Panc1 (cell line): ENCODE results near the gene OSBP2. TPM values are rescaled to one million over a fixed set of nuclear protein-coding genes. Genes with fewer than 3 reads are reported as not detected.

Experiments
- ATAC-seq: fragments of 200-7000 bp; cut with Tn5 transposase; 2 replicates; pipeline ENCODE4 v1.9.1; 2020; ENCODE audit warnings: mild to moderate bottlenecking, moderate library complexity
- BruUV-seq: library from RNA; stranded (reverse); fragments of 400-500 nt; replicated peaks from 2 replicates; lab custom pipeline; 2021; lab: Mats Ljungman, UMichigan
- CTCF ChIA-PET: fragments of 300-600 bp; sonication (Branson Sonifier 250); formaldehyde crosslinking; loops from one replicate; lab custom pipeline; 2022; ENCODE audit warnings: antibody characterized with exemption; lab: Charles Lee
- POLR2A ChIA-PET: fragments of 300-600 bp; sonication (Branson Sonifier 250); formaldehyde crosslinking; loops from one replicate; lab custom pipeline; 2022; ENCODE audit warnings: antibody characterized with exemption; lab: Charles Lee
- DNase-seq: peaks from one replicate; pipeline ENCODE4 v3.0.0-alpha.2; 2010; ENCODE audit warnings: low read depth, low spot score
- H3K27ac ChIP-seq: 2 replicates; pipeline ENCODE4 v1.5.1; 2011; ENCODE audit warnings: mild to moderate bottlenecking, low read length, inconsistent platforms
- H3K27me3 ChIP-seq: fragments of 200-500 bp; sonication (Bioruptor generic); 2 replicates; pipeline ENCODE4 v1.6.0; 2014; ENCODE audit warnings: low read length, inconsistent platforms; ENCODE audit not compliant: control insufficient read depth, insufficient read depth
- H3K36me3 ChIP-seq: fragments of 200-500 bp; sonication (Bioruptor generic); 2 replicates; pipeline ENCODE4 v1.5.1; 2014; ENCODE audit warnings: inconsistent platforms, mild to moderate bottlenecking, low read length, moderate library complexity; ENCODE audit not compliant: control insufficient read depth, insufficient read depth
- H3K4me1 ChIP-seq: 2 replicates; pipeline ENCODE4 v1.5.1; 2011; ENCODE audit warnings: inconsistent platforms, mild to moderate bottlenecking, low read length, moderate library complexity; ENCODE audit not compliant: control insufficient read depth, insufficient read depth
- H3K4me3 ChIP-seq, 2 experiments: 2 replicates each; pipeline ENCODE4 v1.5.1; 2011 to 2012; ENCODE audit warnings: low read depth in 2 of 2, low read length in 2 of 2, mild to moderate bottlenecking in 2 of 2, inconsistent platforms in 1 of 2, moderate library complexity in 1 of 2
- H3K9me3 ChIP-seq: fragments of 200-500 bp; sonication (Bioruptor generic); 2 replicates; pipeline ENCODE4 v1.5.1; 2014; ENCODE audit warnings: low read depth, mild to moderate bottlenecking, inconsistent platforms, low read length, moderate library complexity; ENCODE audit not compliant: control insufficient read depth, insufficient read depth
- POLR2AphosphoS5 ChIP-seq: IDR thresholded peaks from 2 replicates; pipeline ENCODE4 v1.6.1; 2012; ENCODE audit warnings: mild to moderate bottlenecking, low read depth, low read length, moderate library complexity
- SIN3A ChIP-seq: IDR thresholded peaks from 2 replicates; pipeline ENCODE4 v1.6.1; 2012; ENCODE audit warnings: low read depth, mild to moderate bottlenecking, low read length, moderate library complexity, borderline replicate concordance; ENCODE audit not compliant: insufficient read depth
- TCF7L2 ChIP-seq: IDR thresholded peaks from 2 replicates; pipeline ENCODE4 v1.6.1; 2011; ENCODE audit warnings: mild to moderate bottlenecking, low read depth, low read length, inconsistent platforms
- in situ Hi-C: cut with HindIII; loops from 2 replicates; pipeline ENCODE4 v1.10.0; 2016; ENCODE audit warnings: low sequenced_read_pairs, low pct_unique_long_range_greater_than_20kb
- intact Hi-C: fragments of 100-400 bp; cut with micrococcal nuclease; formaldehyde crosslinking; loops from one replicate; pipeline ENCODE4 v1.10.0; 2022; ENCODE audit not compliant: unreplicated experiment
- total RNA-seq: library from RNA; stranded (reverse); gene quantifications from one replicate; pipeline ENCODE4 v1.2.1, GENCODE V29; 2021; ENCODE audit not compliant: unreplicated experiment
- TF ChIP-seq, protein P1 (sequence below): fragments of 450-650 bp; IDR thresholded peaks from 2 replicates; pipeline ENCODE4 v1.5.1; 2017; ENCODE audit warnings: mild to moderate bottlenecking
- TF ChIP-seq, protein P2 (sequence below), 2 experiments: IDR thresholded peaks; 2 replicates each; pipeline ENCODE4 v1.6.1; 2011 to 2012; ENCODE audit warnings: low read depth in 2 of 2, control low read depth in 1 of 2, low read length in 1 of 2, mild to moderate bottlenecking in 1 of 2, moderate library complexity in 1 of 2; ENCODE audit not compliant: insufficient read depth in 1 of 2

The OSBP2 gene
- total RNA-seq, 1 experiment from 2014 or later, result 4.7 TPM

DNA sequence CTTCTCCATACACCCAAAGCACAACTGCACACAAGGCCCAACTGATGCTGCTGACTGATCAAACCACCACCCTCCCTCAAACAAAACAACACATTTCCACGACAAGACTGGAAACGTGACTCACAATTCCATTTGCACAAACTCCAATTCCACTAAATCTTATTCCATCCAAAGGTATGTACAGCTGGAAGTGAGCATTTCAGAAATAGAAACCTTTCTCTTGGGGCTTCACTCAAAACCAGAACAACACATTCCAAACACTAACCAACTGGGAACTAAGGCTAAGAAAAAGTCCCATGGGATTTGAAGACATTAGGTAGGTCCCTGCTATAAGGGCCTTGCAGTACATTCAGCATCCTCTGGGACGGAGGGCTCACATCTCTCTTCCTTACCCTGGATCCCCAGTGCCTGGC lies 254.3 kb downstream of the OSBP2 start:
- no peaks in the 10 kb centered on the region for H3K9me3 ChIP-seq
- intact Hi-C loops (loop anchor here (5.0 kb wide), 1 partner anchor 133 kb away; the partner anchor contains the start of gene SMTN), in situ Hi-C loops (no loop called here)
- TF ChIP-seq, protein P1, sequence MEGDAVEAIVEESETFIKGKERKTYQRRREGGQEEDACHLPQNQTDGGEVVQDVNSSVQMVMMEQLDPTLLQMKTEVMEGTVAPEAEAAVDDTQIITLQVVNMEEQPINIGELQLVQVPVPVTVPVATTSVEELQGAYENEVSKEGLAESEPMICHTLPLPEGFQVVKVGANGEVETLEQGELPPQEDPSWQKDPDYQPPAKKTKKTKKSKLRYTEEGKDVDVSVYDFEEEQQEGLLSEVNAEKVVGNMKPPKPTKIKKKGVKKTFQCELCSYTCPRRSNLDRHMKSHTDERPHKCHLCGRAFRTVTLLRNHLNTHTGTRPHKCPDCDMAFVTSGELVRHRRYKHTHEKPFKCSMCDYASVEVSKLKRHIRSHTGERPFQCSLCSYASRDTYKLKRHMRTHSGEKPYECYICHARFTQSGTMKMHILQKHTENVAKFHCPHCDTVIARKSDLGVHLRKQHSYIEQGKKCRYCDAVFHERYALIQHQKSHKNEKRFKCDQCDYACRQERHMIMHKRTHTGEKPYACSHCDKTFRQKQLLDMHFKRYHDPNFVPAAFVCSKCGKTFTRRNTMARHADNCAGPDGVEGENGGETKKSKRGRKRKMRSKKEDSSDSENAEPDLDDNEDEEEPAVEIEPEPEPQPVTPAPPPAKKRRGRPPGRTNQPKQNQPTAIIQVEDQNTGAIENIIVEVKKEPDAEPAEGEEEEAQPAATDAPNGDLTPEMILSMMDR, result no peak
- TF ChIP-seq POLR2AphosphoS5, result no peak
- TF ChIP-seq SIN3A, result no peak
- TF ChIP-seq, protein P2, sequence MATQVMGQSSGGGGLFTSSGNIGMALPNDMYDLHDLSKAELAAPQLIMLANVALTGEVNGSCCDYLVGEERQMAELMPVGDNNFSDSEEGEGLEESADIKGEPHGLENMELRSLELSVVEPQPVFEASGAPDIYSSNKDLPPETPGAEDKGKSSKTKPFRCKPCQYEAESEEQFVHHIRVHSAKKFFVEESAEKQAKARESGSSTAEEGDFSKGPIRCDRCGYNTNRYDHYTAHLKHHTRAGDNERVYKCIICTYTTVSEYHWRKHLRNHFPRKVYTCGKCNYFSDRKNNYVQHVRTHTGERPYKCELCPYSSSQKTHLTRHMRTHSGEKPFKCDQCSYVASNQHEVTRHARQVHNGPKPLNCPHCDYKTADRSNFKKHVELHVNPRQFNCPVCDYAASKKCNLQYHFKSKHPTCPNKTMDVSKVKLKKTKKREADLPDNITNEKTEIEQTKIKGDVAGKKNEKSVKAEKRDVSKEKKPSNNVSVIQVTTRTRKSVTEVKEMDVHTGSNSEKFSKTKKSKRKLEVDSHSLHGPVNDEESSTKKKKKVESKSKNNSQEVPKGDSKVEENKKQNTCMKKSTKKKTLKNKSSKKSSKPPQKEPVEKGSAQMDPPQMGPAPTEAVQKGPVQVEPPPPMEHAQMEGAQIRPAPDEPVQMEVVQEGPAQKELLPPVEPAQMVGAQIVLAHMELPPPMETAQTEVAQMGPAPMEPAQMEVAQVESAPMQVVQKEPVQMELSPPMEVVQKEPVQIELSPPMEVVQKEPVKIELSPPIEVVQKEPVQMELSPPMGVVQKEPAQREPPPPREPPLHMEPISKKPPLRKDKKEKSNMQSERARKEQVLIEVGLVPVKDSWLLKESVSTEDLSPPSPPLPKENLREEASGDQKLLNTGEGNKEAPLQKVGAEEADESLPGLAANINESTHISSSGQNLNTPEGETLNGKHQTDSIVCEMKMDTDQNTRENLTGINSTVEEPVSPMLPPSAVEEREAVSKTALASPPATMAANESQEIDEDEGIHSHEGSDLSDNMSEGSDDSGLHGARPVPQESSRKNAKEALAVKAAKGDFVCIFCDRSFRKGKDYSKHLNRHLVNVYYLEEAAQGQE (IDR thresholded peaks at IDR 0.05; ENCODE audit: insufficient read depth in 1 of 2, low read depth in 2 of 2, low read length in 1 of 2), result no peak
- TF ChIP-seq TCF7L2, result no peak
- ChIA-PET CTCF (no interaction called here), POLR2A (no interaction called here)
- H3K27ac ChIP-seq, result no peak overlapping the region
- no peak for ATAC-seq
- peaks cover 13% of the 10 kb centered on the region for H3K36me3 ChIP-seq
- no TSS peak for BruUV-seq
- H3K27me3 ChIP-seq, result no peaks in the 10 kb centered on the region
- H3K4me1 ChIP-seq, result no peaks in the 10 kb centered on the region
- no peak for DNase-seq
- no peak overlapping the region for H3K4me3 ChIP-seq

DNA sequence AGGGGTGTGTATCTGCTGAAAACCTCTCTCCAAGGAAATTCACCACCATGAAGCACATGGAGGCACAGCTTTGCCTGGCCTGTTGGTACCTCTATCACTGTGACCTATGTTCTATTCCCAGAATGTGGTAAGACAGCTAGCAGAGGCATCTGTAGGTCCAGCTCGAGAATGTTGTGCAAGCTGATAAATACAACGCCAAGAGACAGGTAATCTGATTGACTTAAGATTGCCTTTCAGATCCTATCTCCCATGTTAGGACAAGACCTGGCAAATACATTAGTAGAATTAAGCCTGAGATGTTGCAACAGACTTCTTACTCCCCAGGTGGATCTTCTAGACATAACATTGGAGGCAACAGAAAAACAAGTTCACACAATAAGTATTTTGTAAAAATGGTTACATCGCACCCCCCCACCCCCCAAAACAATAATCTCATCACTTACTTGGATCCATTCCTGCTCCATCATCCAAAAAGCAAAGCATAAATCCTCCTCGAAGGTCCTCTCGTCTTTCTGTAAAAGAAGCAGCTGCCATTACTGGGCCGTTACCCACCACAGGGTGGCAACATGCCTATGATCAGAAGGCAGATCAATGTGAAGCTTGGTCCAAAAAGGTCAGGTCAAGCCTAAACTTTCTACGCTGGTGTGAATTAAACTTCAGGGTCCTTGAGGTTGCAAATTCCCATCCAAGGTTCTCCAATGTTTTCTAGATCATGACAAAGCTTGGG lies 255.4 kb downstream of the OSBP2 start:
- TF ChIP-seq, protein P1, result 0 out of 2 replicates have a peak, but pooled peaks have one; percentile 13
- no peak for TF ChIP-seq POLR2AphosphoS5
- H3K4me3 ChIP-seq, result no peak overlapping the region
- CTCF ChIA-PET, result interaction anchor here (0.6 kb wide), 1 partner anchor 12 kb away, joined by 5 read pairs; no protein-coding TSS in a partner anchor
- intact Hi-C loops, result loop anchor here (5.0 kb wide), 1 partner anchor 132 kb away; the partner anchor contains the start of gene SMTN
- no peak for DNase-seq
- no TSS peak for BruUV-seq
- peaks cover 16% of the 10 kb centered on the region for H3K36me3 ChIP-seq
- no peaks in the 10 kb centered on the region for H3K9me3 ChIP-seq
- in situ Hi-C loops, result no loop called here
- no peaks in the 10 kb centered on the region for H3K4me1 ChIP-seq
- H3K27me3 ChIP-seq, result no peaks in the 10 kb centered on the region
- POLR2A ChIA-PET, result interaction anchor here (0.7 kb wide), 1 partner anchor 130 kb away, joined by 3 read pairs; no protein-coding TSS in a partner anchor
- ATAC-seq, result no peak
- no peak overlapping the region for H3K27ac ChIP-seq
